K562 (cell line): Measurements from ENCODE around the gene TBC1D7. TPM values are rescaled to one million over a fixed set of nuclear protein-coding genes. Genes with fewer than 3 reads are reported as not detected.
A peak's percentile ranks its signal among the peaks of the same experiment; 100 is the strongest.

Experiments
- ATAC-seq: fragments of 200-7000 bp; cut with Tn5 transposase; 3 replicates; pipeline ENCODE4 v1.9.1; 2020; ENCODE audit warnings: moderate library complexity
- BruUV-seq: library from RNA; stranded (reverse); fragments of 400-500 nt; replicated peaks from 2 replicates; lab custom pipeline; 2021; lab: Mats Ljungman, UMichigan
- CTCF ChIA-PET: fragments of 300-600 bp; formaldehyde crosslinking; extraction: SDS; loops from one replicate; lab custom pipeline; 2021; ENCODE audit warnings: low intra/inter-chr PET ratio; lab: Yijun Ruan, JAX
- POLR2A ChIA-PET: fragments of 300-600, 350-650 bp; sonication (Branson Sonifier 250); formaldehyde crosslinking; extraction: SDS; loops from one replicate; lab custom pipeline; 2021; ENCODE audit warnings: antibody characterized with exemption, inconsistent platforms; lab: Yijun Ruan, JAX
- DNase-seq, 4 experiments: peaks; one replicate each; pipeline versions ENCODE4 v3.0.0 to v3.0.0-alpha.2; 2011 to 2018; ENCODE audit warnings: low spot score in 3 of 4, mixed read lengths in 3 of 4; ENCODE audit errors: extremely low read depth in 1 of 4
- FAIRE-seq: peaks from 2 replicates; lab custom pipeline; 2011; peaks lifted over from hg19 to GRCh38; lab: Jason Lieb, UNC
- H2AFZ ChIP-seq: 2 replicates; pipeline ENCODE4 v1.6.0; 2011; ENCODE audit warnings: low read depth, low read length, control low read depth, inconsistent platforms
- H3K27ac ChIP-seq: fragments of 200-600 bp; 3 replicates; pipeline ENCODE4 v1.8.0; 2011; ENCODE audit warnings: low read depth, mild to moderate bottlenecking, control low read depth, inconsistent platforms, low read length, moderate library complexity, mixed read lengths; ENCODE audit errors: extremely low read depth
- H3K27me3 ChIP-seq, 2 experiments: fragments of 300-600 bp in 1 of 2; 2 replicates in 1 of 2; 3 replicates in 1 of 2; pipeline versions ENCODE4 v1.6.0 to v1.8.0; 2011; ENCODE audit warnings: inconsistent platforms in 2 of 2, low read length in 2 of 2, mild to moderate bottlenecking in 1 of 2, mixed read lengths in 1 of 2, moderate library complexity in 1 of 2; ENCODE audit not compliant: control insufficient read depth in 2 of 2, insufficient read depth in 2 of 2
- H3K36me3 ChIP-seq: fragments of 300-600 bp; 3 replicates; pipeline ENCODE4 v1.8.0; 2011; ENCODE audit warnings: mild to moderate bottlenecking, low read length, inconsistent platforms; ENCODE audit not compliant: control insufficient read depth, insufficient read depth
- H3K4me1 ChIP-seq, 2 experiments: fragments of 200-600 bp in 1 of 2; replicated peaks in 1 of 2; 2 replicates in 1 of 2; 3 replicates in 1 of 2; pipeline versions ENCODE4 v1.5.1 to v1.8.0; 2011; ENCODE audit warnings: inconsistent platforms in 2 of 2, low read length in 2 of 2, mild to moderate bottlenecking in 1 of 2, mixed read lengths in 1 of 2, moderate library complexity in 1 of 2; ENCODE audit not compliant: control insufficient read depth in 2 of 2, insufficient read depth in 2 of 2
- H3K4me2 ChIP-seq: 2 replicates; pipeline ENCODE4 v1.6.1; 2011; ENCODE audit warnings: low read length, control low read depth, inconsistent platforms, mixed read lengths; ENCODE audit not compliant: insufficient read depth
- H3K4me3 ChIP-seq: fragments of 200-600 bp; sonication (generic), shearing (Covaris generic); 2 replicates; pipeline ENCODE4 v1.5.1; 2016; ENCODE audit warnings: control low read depth, inconsistent platforms
- H3K79me2 ChIP-seq: fragments of 200-600 bp; 3 replicates; pipeline ENCODE4 v1.8.0; 2011; ENCODE audit warnings: low read length, inconsistent platforms; ENCODE audit not compliant: control insufficient read depth, insufficient read depth
- H3K9ac ChIP-seq, 2 experiments: 2 replicates each; pipeline versions ENCODE4 v1.6.0 to v1.6.1; 2011; ENCODE audit warnings: low read depth in 2 of 2, low read length in 2 of 2, control low read depth in 1 of 2, inconsistent platforms in 1 of 2, mild to moderate bottlenecking in 1 of 2, mixed read lengths in 1 of 2; ENCODE audit not compliant: insufficient read depth in 1 of 2
- H3K9me1 ChIP-seq: one replicate; pipeline ENCODE4 v1.6.0; 2011; ENCODE audit warnings: inconsistent platforms, mild to moderate bottlenecking, low read length, moderate library complexity; ENCODE audit not compliant: control insufficient read depth, insufficient read depth
- H3K9me3 ChIP-seq: replicated peaks from 2 replicates; pipeline ENCODE4 v1.5.1; 2011; ENCODE audit warnings: low read depth, low read length, inconsistent platforms; ENCODE audit not compliant: control insufficient read depth, insufficient read depth
- H4K20me1 ChIP-seq: replicated peaks from 2 replicates; pipeline ENCODE4 v1.6.1; 2011; ENCODE audit warnings: low read length, inconsistent platforms, mixed read lengths; ENCODE audit not compliant: control insufficient read depth, insufficient read depth
- FOXM1 ChIP-seq, 2 experiments: fragments of 450-650 bp in 1 of 2; sonication (generic) in 1 of 2; formaldehyde crosslinking in 1 of 2; IDR thresholded peaks; 2 replicates each; pipeline versions ENCODE4 v1.6.1 to v1.9.0; 2017 to 2022; ENCODE audit warnings: low read depth in 2 of 2, mild to moderate bottlenecking in 2 of 2, missing genetic modification reagents in 1 of 2, moderate library complexity in 1 of 2
- FUS ChIP-seq: fragments of 200-400 bp; formaldehyde crosslinking; optimal IDR thresholded peaks from 2 replicates; pipeline ENCODE3; 2017; ENCODE audit warnings: low read depth, low read length
- ILK ChIP-seq: fragments of 450-650 bp; IDR thresholded peaks from 2 replicates; pipeline ENCODE4 v1.6.1; 2016; ENCODE audit warnings: missing genetic modification characterization, low read depth, mild to moderate bottlenecking, missing compliant biosample characterization, moderate library complexity, borderline replicate concordance
- IRF2 ChIP-seq: sonication (generic); formaldehyde crosslinking; IDR thresholded peaks from 2 replicates; pipeline ENCODE4 v1.8.1; 2022; ENCODE audit warnings: mild to moderate bottlenecking, missing genetic modification reagents
- LEF1 ChIP-seq: fragments of 450-650 bp; IDR thresholded peaks from 2 replicates; pipeline ENCODE4 v1.6.1; 2016; ENCODE audit warnings: mild to moderate bottlenecking
- MEIS2 ChIP-seq: fragments of 450-650 bp; IDR thresholded peaks from 2 replicates; pipeline ENCODE4 v1.6.1; 2014; ENCODE audit warnings: mild to moderate bottlenecking; ENCODE audit not compliant: partially characterized antibody
- PPARD ChIP-seq: fragments of 250-450 bp; sonication (Bioruptor Pico); IDR thresholded peaks from 2 replicates; pipeline ENCODE4 v1.8.0; 2022; ENCODE audit warnings: inconsistent platforms, mild to moderate bottlenecking, moderate library complexity
- RHOXF2B ChIP-seq: fragments of 250-450 bp; sonication (Bioruptor Pico); conservative IDR thresholded peaks from 2 replicates; pipeline ENCODE4 v1.5.1; 2021
- SLC30A9 ChIP-seq: fragments of 250-450 bp; sonication (Bioruptor Pico); IDR thresholded peaks from 2 replicates; pipeline ENCODE4 v1.8.0; 2022; ENCODE audit warnings: mild to moderate bottlenecking, moderate library complexity
- SMAD1 ChIP-seq: fragments of 150-350 bp; IDR thresholded peaks from 2 replicates; pipeline ENCODE4 v1.6.1; 2014; ENCODE audit warnings: low read length, low read depth; ENCODE audit not compliant: partially characterized antibody
- TCF7 ChIP-seq: sonication (generic); IDR thresholded peaks from 2 replicates; pipeline ENCODE4 v1.6.1; 2016; ENCODE audit warnings: antibody characterized with exemption, borderline replicate concordance
- USF1 ChIP-seq: sonication (generic); formaldehyde crosslinking; IDR thresholded peaks from 2 replicates; pipeline ENCODE4 v1.9.0; 2022; ENCODE audit warnings: mild to moderate bottlenecking, missing genetic modification reagents
- XRCC4 ChIP-seq: IDR thresholded peaks from one replicate; pipeline ENCODE4 v1.6.1; 2011; ENCODE audit not compliant: insufficient read depth, insufficient read length; ENCODE audit errors: extremely low read depth
- WGBS: fragments of 100-300 bp; shearing (Covaris generic); methylation state at CpG from one replicate; pipeline ENCODE4 v1.1.6; 2016; ENCODE audit warnings: low coverage, mixed read lengths; ENCODE audit not compliant: insufficient coverage; ENCODE audit errors: missing lambda C conversion rate; 5-methylcytosine and 5-hydroxymethylcytosine counted together
- in situ Hi-C: fragments of 300-500 bp; cut with MboI; formaldehyde crosslinking; loops from 4 replicates; pipeline ENCODE4 v1.15.0; 2018; ENCODE audit warnings: inconsistent platforms, mixed read lengths
- intact Hi-C: fragments of 100-400 bp; cut with micrococcal nuclease; formaldehyde crosslinking; loops from 2 replicates; pipeline ENCODE4 v1.14.2; 2022
- polyA plus RNA-seq, 8 experiments: library from polyadenylated mRNA; depleted of rRNA in 4 of 8; stranded (reverse) in 5 of 8; unstranded in 3 of 8; fragments of >200 nt; fragmentation: Nextera tagmentation in 2 of 8; fragmentation: Illumina TruSeq in 1 of 8; extraction: Ambion mirVana in 2 of 8; extraction: Trizol in 1 of 8; gene quantifications; 2 replicates each; pipeline versions ENCODE4 v1.2.1 to v1.2.3, GENCODE V29; 2011 to 2014; ENCODE audit warnings: inconsistent platforms in 1 of 8, missing spikeins in 1 of 8
- total RNA-seq, 7 experiments: library from RNA; depleted of rRNA in 6 of 7; stranded (reverse); fragments of >200 nt in 6 of 7; fragmentation: Illumina TruSeq in 2 of 7; extraction: Trizol in 2 of 7; gene quantifications; 2 replicates each; pipeline versions ENCODE4 v1.2.1 to v1.2.3, GENCODE V29; 2011 to 2021; ENCODE audit warnings: low replicate concordance in 1 of 7
- TF ChIP-seq, protein P1 (sequence below), 3 experiments: fragments of 200-800 bp in 1 of 3; sonication (Bioruptor generic) in 1 of 3; sonication (generic) in 1 of 3; formaldehyde crosslinking in 1 of 3; IDR thresholded peaks; 2 replicates each; pipeline versions ENCODE4 v1.6.1 to v1.8.0; 2016 to 2022; ENCODE audit warnings: mild to moderate bottlenecking in 2 of 3, missing compliant biosample characterization in 2 of 3, missing genetic modification characterization in 2 of 3, missing genetic modification reagents in 1 of 3
- TF ChIP-seq, protein P2 (sequence below): sonication (generic); IDR thresholded peaks from 2 replicates; pipeline ENCODE4 v1.6.1; 2016

TBC1D7 gene
- total and polyA plus RNA-seq, 9 of the 15 experiments (the other 6 are each of a cell fraction or from before 2014, with no cell fraction given), result 49.4 to 107 (median 61.1) TPM

- CTCF ChIA-PET, result no interaction called here
- WGBS, result 5% methylated on average over 5 of the region's 5 CpGs
- in situ Hi-C loops, result no loop called here
- TF ChIP-seq, protein P1, sequence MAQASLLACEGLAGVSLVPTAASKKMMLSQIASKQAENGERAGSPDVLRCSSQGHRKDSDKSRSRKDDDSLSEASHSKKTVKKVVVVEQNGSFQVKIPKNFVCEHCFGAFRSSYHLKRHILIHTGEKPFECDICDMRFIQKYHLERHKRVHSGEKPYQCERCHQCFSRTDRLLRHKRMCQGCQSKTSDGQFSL (CRISPR knock-in tag; IDR thresholded peaks at IDR 0.05), result no peak
- TF ChIP-seq, protein P1 (tag; IDR thresholded peaks at IDR 0.05), result no peak
- TF ChIP-seq IRF2 (no peak), SMAD1 (no peak), SLC30A9 (CRISPR knock-in tag) (no peak), TCF7 (peak; percentile 73; the same call in 1 of the 2 replicates), ILK (no peak), FUS (no peak), XRCC4 (no peak), USF1 (CRISPR knock-in tag) (no peak), FOXM1 (IDR thresholded peaks at IDR 0.05; ENCODE audit: low read depth) (peak; percentile 77; the same call in 1 of the 2 replicates), FOXM1 (CRISPR knock-in tag; IDR thresholded peaks at IDR 0.05; ENCODE audit: low read depth) (no peak), RHOXF2B (no peak), PPARD (no peak), LEF1 (peak; percentile 88; the same call in 1 of the 2 replicates), MEIS2 (peak; percentile 88)
- TF ChIP-seq, protein P2, sequence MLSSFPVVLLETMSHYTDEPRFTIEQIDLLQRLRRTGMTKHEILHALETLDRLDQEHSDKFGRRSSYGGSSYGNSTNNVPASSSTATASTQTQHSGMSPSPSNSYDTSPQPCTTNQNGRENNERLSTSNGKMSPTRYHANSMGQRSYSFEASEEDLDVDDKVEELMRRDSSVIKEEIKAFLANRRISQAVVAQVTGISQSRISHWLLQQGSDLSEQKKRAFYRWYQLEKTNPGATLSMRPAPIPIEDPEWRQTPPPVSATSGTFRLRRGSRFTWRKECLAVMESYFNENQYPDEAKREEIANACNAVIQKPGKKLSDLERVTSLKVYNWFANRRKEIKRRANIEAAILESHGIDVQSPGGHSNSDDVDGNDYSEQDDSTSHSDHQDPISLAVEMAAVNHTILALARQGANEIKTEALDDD, result peak; percentile 89
Measured at GRCh38 chr6:13319891-13320564, 8.3 kb downstream of the TBC1D7 start.

More at GRCh38 chr6:13319891-13320564, 8.3 kb downstream of the TBC1D7 start:
- no peaks in the 10 kb centered on the region for H3K9me3 ChIP-seq
- ATAC-seq (peak; percentile 87), DNase-seq (peak; percentile 80 to 90 (median 84)), FAIRE-seq (peak; percentile 90)
- no TSS peak for BruUV-seq
- intact Hi-C loops, result no loop called here
- no peaks in the 10 kb centered on the region for H3K27me3 ChIP-seq
- no peak overlapping the region for H2AFZ ChIP-seq
- H3K9me1 ChIP-seq, result no peaks in the 10 kb centered on the region
- peak overlapping the region; percentile 43; the same call in 1 of the 2 replicates for H3K4me2 ChIP-seq
- H3K4me1 ChIP-seq, result peaks cover 6 to 11% of the 10 kb centered on the region in 2 experiments; a peak in 4 of 5 replicates
- peak overlapping the region; percentile 46; the same call in 1 of the 3 replicates for H3K27ac ChIP-seq
- H4K20me1 ChIP-seq, result no peaks in the 10 kb centered on the region
- no peak overlapping the region for H3K9ac ChIP-seq
- H3K36me3 ChIP-seq, result peaks cover 82% of the 10 kb centered on the region
- POLR2A ChIA-PET, result interaction anchor here (1.0 to 1.7 kb wide), 2 partner anchors 11 to 21 kb away, joined by 3 to 4 read pairs; no protein-coding TSS in a partner anchor
- H3K79me2 ChIP-seq, result no peaks in the 10 kb centered on the region
- no peak overlapping the region for H3K4me3 ChIP-seq
